Measurements from ENCODE around the gene PDGFC. TPM values are rescaled to one million over a fixed set of nuclear protein-coding genes. Genes with fewer than 3 reads are reported as not detected.

The PDGFC gene
- total RNA-seq, 1 donor: 145 TPM

GRCh38 chr4:156794863-156795262 lies 176.7 kb downstream of the PDGFC start:
- no peak for TF ChIP-seq CTCF (IDR thresholded peaks at IDR 0.05; ENCODE audit: extremely low read depth, low read depth, low read length)
- Histone ChIP-seq H3K4me1 (ENCODE audit: insufficient read depth, low read length) (peaks cover 41% of the 10 kb centered on the region), H3K9me3 (ENCODE audit: low read depth, low read length) (no peaks in the 10 kb centered on the region), H3K4me2 (ENCODE audit: insufficient read depth, low read length) (no peak overlapping the region), H4K20me1 (ENCODE audit: insufficient read depth, low read length) (no peaks in the 10 kb centered on the region), H3K79me2 (ENCODE audit: insufficient read depth, low read length) (peaks cover 60% of the 10 kb centered on the region), H3K27ac (ENCODE audit: low read depth, low read length) (no peak overlapping the region), H3K4me3 (ENCODE audit: insufficient read depth, low read length) (no peak overlapping the region), H2AFZ (ENCODE audit: low read length) (no peak overlapping the region), H3K27me3 (ENCODE audit: insufficient read depth, low read length) (no peaks in the 10 kb centered on the region), H3K36me3 (ENCODE audit: insufficient read depth, low read length) (no peaks in the 10 kb centered on the region)
- DNase-seq (ENCODE audit: insufficient read length, low spot score, missing footprints): no peak

GRCh38 chr4:156792462-156793085 lies 179.0 kb downstream of the PDGFC start:
- Histone ChIP-seq H4K20me1 (ENCODE audit: insufficient read depth, low read length) (no peaks in the 10 kb centered on the region), H3K27ac (ENCODE audit: low read depth, low read length) (no peak overlapping the region), H2AFZ (ENCODE audit: low read length) (no peak overlapping the region), H3K27me3 (ENCODE audit: insufficient read depth, low read length) (no peaks in the 10 kb centered on the region), H3K9me3 (ENCODE audit: low read depth, low read length) (no peaks in the 10 kb centered on the region), H3K4me3 (ENCODE audit: insufficient read depth, low read length) (no peak overlapping the region), H3K36me3 (ENCODE audit: insufficient read depth, low read length) (no peaks in the 10 kb centered on the region), H3K79me2 (ENCODE audit: insufficient read depth, low read length) (peaks cover 61% of the 10 kb centered on the region), H3K4me2 (ENCODE audit: insufficient read depth, low read length) (no peak overlapping the region), H3K4me1 (ENCODE audit: insufficient read depth, low read length) (peaks cover 35% of the 10 kb centered on the region)
- no peak for TF ChIP-seq CTCF (IDR thresholded peaks at IDR 0.05; ENCODE audit: extremely low read depth, low read depth, low read length)
- no peak for DNase-seq (ENCODE audit: insufficient read length, low spot score, missing footprints)

DNA sequence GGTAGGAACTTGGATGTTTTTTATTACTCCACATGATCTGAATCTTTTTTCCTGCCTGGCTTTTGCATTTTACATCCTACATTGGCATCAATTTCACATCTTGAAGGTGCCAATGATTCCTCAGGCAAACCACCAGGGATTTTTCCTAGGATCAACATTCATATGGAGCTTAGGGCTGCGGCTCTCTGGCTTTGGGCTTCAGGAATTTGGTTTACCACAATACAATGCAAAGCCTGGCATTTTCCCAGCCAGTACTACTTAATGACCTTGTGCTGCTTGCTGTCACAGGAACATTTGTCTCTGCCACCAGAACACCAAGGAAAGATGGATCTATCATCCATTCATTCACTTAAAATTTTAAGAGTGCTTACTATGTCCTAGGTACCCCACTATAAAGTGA lies 180.7 kb downstream of the PDGFC start:
- Histone ChIP-seq H3K9me3 (ENCODE audit: low read depth, low read length) (no peaks in the 10 kb centered on the region), H4K20me1 (ENCODE audit: insufficient read depth, low read length) (no peaks in the 10 kb centered on the region), H3K27me3 (ENCODE audit: insufficient read depth, low read length) (no peaks in the 10 kb centered on the region), H3K4me3 (ENCODE audit: insufficient read depth, low read length) (no peak overlapping the region), H3K4me2 (ENCODE audit: insufficient read depth, low read length) (peak overlapping the region; percentile 34), H3K36me3 (ENCODE audit: insufficient read depth, low read length) (no peaks in the 10 kb centered on the region), H3K4me1 (ENCODE audit: insufficient read depth, low read length) (peaks cover 35% of the 10 kb centered on the region), H2AFZ (ENCODE audit: low read length) (no peak overlapping the region), H3K79me2 (ENCODE audit: insufficient read depth, low read length) (peaks cover 64% of the 10 kb centered on the region), H3K27ac (ENCODE audit: low read depth, low read length) (no peak overlapping the region)
- DNase-seq (ENCODE audit: insufficient read length, low spot score, missing footprints): no peak
- no peak for TF ChIP-seq CTCF (IDR thresholded peaks at IDR 0.05; ENCODE audit: extremely low read depth, low read depth, low read length)

GRCh38 chr4:156788782-156789181 lies 182.8 kb downstream of the PDGFC start:
- no peak for TF ChIP-seq CTCF (IDR thresholded peaks at IDR 0.05; ENCODE audit: extremely low read depth, low read depth, low read length)
- Histone ChIP-seq H3K27me3 (ENCODE audit: insufficient read depth, low read length) (no peaks in the 10 kb centered on the region), H3K36me3 (ENCODE audit: insufficient read depth, low read length) (no peaks in the 10 kb centered on the region), H2AFZ (ENCODE audit: low read length) (no peak overlapping the region), H3K4me2 (ENCODE audit: insufficient read depth, low read length) (no peak overlapping the region), H3K4me3 (ENCODE audit: insufficient read depth, low read length) (no peak overlapping the region), H3K27ac (ENCODE audit: low read depth, low read length) (no peak overlapping the region), H3K4me1 (ENCODE audit: insufficient read depth, low read length) (peaks cover 31% of the 10 kb centered on the region), H3K9me3 (ENCODE audit: low read depth, low read length) (no peaks in the 10 kb centered on the region), H3K79me2 (ENCODE audit: insufficient read depth, low read length) (peaks cover 66% of the 10 kb centered on the region), H4K20me1 (ENCODE audit: insufficient read depth, low read length) (no peaks in the 10 kb centered on the region)
- no peak for DNase-seq (ENCODE audit: insufficient read length, low spot score, missing footprints)
